Upper lobe of left lung (tissue), 6 donors: ENCODE measurements around the gene IFT74. TPM values are rescaled to one million over a fixed set of nuclear protein-coding genes. Genes with fewer than 3 reads are reported as not detected.

Experiments
- ATAC-seq, 2 donors: fragments of 200-7000 bp; cut with Tn5 transposase; one replicate each; pipeline ENCODE4 v1.9.1; 2022; ENCODE audit warnings: mild to moderate bottlenecking in 2 of 2, moderate library complexity in 2 of 2; ENCODE audit not compliant: low FRiP score in 2 of 2
- DNase-seq, 2 donors: peaks; one replicate each; pipeline ENCODE4 v3.0.0-alpha.2; 2019 to 2020
- H3K27ac ChIP-seq, 4 donors: fragments of 200-600 bp; sonication (generic); one replicate each; pipeline ENCODE4 v1.5.1; 2016 to 2019
- H3K27me3 ChIP-seq, 4 donors: fragments of 200-600 bp; sonication (generic); one replicate each; pipeline ENCODE4 v1.5.1; 2017 to 2019
- H3K36me3 ChIP-seq, 4 donors: fragments of 200-600 bp; sonication (generic); one replicate each; pipeline ENCODE4 v1.5.1; 2016 to 2019
- H3K4me1 ChIP-seq, 4 donors: fragments of 200-600 bp; sonication (generic); one replicate each; pipeline ENCODE4 v1.5.1; 2018 to 2019
- H3K4me3 ChIP-seq, 4 donors: fragments of 200-600 bp; sonication (generic); one replicate each; pipeline ENCODE4 v1.5.1; 2017 to 2019; ENCODE audit warnings: mild to moderate bottlenecking in 2 of 4, moderate library complexity in 1 of 4
- H3K9me3 ChIP-seq, 4 donors: fragments of 200-600 bp; sonication (generic); one replicate each; pipeline ENCODE4 v1.5.1; 2018 to 2019
- EP300 ChIP-seq, 4 donors: sonication (generic); formaldehyde crosslinking; IDR thresholded peaks; one replicate each; pipeline ENCODE4 v1.5.1; 2017; ENCODE audit warnings: antibody characterized with exemption in 4 of 4, control low read depth in 2 of 4
- POLR2A ChIP-seq, 4 donors: fragments of 450-650 bp; IDR thresholded peaks; one replicate each; pipeline ENCODE4 v1.5.1; 2016 to 2017; ENCODE audit warnings: antibody characterized with exemption in 4 of 4, mild to moderate bottlenecking in 2 of 4
- POLR2AphosphoS5 ChIP-seq, 2 donors: sonication (generic); formaldehyde crosslinking; IDR thresholded peaks; one replicate each; pipeline ENCODE4 v1.5.1; 2017; ENCODE audit warnings: antibody characterized with exemption in 2 of 2
- WGBS, 2 donors: methylation state at CpG; one replicate each; pipeline ENCODE4 v1.1.5; 2017 to 2018; 5-methylcytosine and 5-hydroxymethylcytosine counted together
- total RNA-seq, 6 donors: library from RNA; depleted of rRNA in 4 of 6; stranded (reverse); fragments of >200 nt in 4 of 6; gene quantifications; one replicate each; pipeline versions ENCODE4 v1.1.0 to v1.2.1, GENCODE V29; 2016 to 2021
- TF ChIP-seq, protein P1 (sequence below), 6 experiments: fragments of 450-650 bp in 4 of 6; fragments of 200-600 bp in 2 of 6; sonication (generic) in 2 of 6; IDR thresholded peaks; one replicate each; pipeline ENCODE4 v1.5.1; 2016 to 2019; ENCODE audit warnings: antibody characterized with exemption in 6 of 6
- donor health status: DM: no; HTN: no; CAD: no; lungs with moderate emphysema.
- donor health status: DM: no; HTN: yes; CAD: no; lungs with severe emphysema.

IFT74 gene
- total RNA-seq, 6 donors from 2014 or later: 7.3 to 33.5 (median 10.8) TPM

DNA sequence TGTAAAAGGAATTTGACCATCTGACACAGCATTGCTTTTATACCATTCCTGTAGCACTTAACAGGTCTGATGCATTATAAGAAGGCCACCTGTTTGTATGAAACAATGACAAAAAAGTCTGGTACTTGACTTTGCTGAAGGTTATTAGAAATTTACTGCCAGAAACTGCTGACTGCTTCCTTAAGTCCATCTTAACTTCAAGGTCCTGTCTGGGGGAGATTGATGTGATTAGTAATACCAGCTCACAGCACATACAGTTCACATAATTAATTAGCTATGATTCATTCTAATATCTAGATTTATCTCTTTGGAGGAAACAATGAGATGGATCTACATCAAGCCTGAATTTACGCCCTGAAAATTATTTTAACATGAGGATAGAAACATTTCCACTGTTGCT, 103.2 kb downstream of the IFT74 start:
- no peak for DNase-seq

DNA sequence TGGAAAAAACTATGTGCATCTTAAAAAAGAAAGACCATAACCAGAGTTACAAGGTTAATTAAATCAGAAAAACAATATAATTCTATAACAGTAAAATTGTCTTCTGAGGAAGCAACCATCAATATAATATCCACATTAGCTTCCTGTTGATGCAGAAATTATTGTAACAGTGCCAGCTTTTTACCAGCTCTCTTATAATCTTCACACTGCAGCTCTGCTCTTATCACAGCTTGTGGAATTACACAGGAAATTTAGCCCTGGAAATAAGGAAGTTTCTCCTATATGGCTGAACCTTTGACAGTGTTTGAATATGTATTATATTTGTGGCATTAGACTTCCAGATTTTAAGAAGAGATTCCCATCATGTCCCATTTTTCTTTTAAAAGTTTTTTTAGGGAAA, 103.7 kb downstream of the IFT74 start:
- ATAC-seq (no peak), DNase-seq (no peak)

More for the DNA sequence above, 103.2 kb downstream of the IFT74 start:
- H3K36me3 ChIP-seq: peaks cover 0 to 2% (median 0%) of the 10 kb centered on the region in 4 donors
- H3K4me3 ChIP-seq: no peak overlapping the region
- WGBS, 2 donors: 67 to 73% methylated on average over 1 of the region's 1 CpG
- H3K27me3 ChIP-seq: no peaks in the 10 kb centered on the region
- no peak for ATAC-seq
- H3K9me3 ChIP-seq: no peaks in the 10 kb centered on the region
- no peak for TF ChIP-seq EP300 (IDR thresholded peaks at IDR 0.05)
- TF ChIP-seq POLR2A (IDR thresholded peaks at IDR 0.05): no peak
- TF ChIP-seq, protein P1, sequence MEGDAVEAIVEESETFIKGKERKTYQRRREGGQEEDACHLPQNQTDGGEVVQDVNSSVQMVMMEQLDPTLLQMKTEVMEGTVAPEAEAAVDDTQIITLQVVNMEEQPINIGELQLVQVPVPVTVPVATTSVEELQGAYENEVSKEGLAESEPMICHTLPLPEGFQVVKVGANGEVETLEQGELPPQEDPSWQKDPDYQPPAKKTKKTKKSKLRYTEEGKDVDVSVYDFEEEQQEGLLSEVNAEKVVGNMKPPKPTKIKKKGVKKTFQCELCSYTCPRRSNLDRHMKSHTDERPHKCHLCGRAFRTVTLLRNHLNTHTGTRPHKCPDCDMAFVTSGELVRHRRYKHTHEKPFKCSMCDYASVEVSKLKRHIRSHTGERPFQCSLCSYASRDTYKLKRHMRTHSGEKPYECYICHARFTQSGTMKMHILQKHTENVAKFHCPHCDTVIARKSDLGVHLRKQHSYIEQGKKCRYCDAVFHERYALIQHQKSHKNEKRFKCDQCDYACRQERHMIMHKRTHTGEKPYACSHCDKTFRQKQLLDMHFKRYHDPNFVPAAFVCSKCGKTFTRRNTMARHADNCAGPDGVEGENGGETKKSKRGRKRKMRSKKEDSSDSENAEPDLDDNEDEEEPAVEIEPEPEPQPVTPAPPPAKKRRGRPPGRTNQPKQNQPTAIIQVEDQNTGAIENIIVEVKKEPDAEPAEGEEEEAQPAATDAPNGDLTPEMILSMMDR (IDR thresholded peaks at IDR 0.05): no peak
- no peak for TF ChIP-seq POLR2AphosphoS5 (IDR thresholded peaks at IDR 0.05)
- H3K27ac ChIP-seq: no peak overlapping the region
- peaks cover 0 to 3% (median 0%) of the 10 kb centered on the region in 4 donors for H3K4me1 ChIP-seq

DNA sequence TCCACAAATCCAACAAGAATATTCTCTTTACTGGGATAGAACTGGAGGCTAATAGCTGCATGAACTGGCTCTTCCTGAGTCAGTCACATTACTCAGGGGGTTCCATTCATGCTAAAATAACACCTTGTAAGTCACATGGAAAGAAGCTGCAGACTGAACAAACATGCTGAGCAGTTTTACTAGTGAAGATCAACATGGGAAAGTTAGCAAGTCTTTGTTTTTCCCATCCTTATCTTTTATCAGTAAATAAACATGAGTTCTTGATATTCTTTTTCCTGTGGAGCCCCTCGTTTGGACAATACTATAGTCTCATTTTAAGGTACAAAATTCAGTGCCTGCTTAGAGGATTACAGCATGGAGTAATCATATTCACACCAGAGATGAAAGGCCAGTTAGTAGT, 109.1 kb downstream of the IFT74 start:
- no peak for TF ChIP-seq POLR2A (IDR thresholded peaks at IDR 0.05)
- TF ChIP-seq, protein P1 (IDR thresholded peaks at IDR 0.05): no peak
- DNase-seq: no peak
- WGBS, 2 donors: 42 to 45% methylated on average over 1 of the region's 1 CpG

More for the DNA sequence above, 103.7 kb downstream of the IFT74 start:
- Histone ChIP-seq H3K27ac (peak overlapping the region in 1 of 4 donors; percentile 3), H3K4me3 (no peak overlapping the region), H3K27me3 (no peaks in the 10 kb centered on the region), H3K36me3 (peaks cover 0 to 2% (median 0%) of the 10 kb centered on the region in 4 donors), H3K9me3 (no peaks in the 10 kb centered on the region), H3K4me1 (no peaks in the 10 kb centered on the region)
- TF ChIP-seq POLR2A (IDR thresholded peaks at IDR 0.05) (no peak), EP300 (IDR thresholded peaks at IDR 0.05) (no peak), POLR2AphosphoS5 (IDR thresholded peaks at IDR 0.05) (no peak)
- TF ChIP-seq, protein P1 (IDR thresholded peaks at IDR 0.05): no peak

DNA sequence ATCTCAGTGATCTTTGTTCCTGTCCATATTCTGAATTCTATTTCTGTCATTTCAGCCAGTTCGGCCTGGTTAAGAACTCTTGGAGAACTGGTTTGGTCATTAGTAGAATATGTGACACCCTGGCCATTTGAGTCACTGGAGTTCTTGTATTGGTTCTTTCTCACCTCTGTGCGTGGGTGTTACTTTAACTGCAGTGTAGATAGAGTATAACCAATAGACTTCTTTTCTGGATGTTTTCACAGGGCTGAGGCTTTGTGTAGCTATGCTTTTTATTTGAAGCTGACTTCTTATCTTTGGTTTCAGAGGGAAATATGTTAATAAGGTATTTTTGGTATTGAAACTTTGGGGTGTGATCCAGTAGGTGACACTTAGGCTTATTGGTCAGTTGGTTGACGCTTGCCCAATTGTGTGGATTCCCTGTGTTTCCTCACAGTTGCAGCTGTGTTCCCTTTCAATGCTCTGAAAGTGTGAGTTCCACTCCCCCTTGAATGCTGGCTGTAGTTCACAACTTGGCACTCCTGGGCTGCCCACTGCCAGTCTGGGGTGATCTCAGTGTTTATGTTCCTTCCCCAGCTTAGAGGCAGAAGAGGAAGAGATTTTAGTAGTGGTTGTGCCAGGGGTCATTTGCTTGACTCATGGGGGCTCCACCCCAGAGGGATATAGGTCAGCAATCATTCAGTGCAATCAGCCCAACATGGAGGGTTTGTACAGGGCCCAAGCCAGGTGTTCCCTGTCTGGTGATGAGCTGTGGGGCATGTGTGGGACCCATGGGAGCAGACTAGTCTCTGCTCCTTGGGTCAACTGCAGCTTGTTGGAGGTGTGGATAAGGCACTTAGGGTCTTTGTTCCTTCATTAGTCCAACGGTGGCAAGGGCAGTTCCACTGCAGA, 117.9 kb downstream of the IFT74 start:
- 93 to 94% methylated on average over 2 to 4 of the region's 4 CpGs for WGBS, 2 donors

More for the DNA sequence above, 109.1 kb downstream of the IFT74 start:
- ATAC-seq: no peak
- H3K4me1 ChIP-seq: no peaks in the 10 kb centered on the region
- no peaks in the 10 kb centered on the region for H3K27me3 ChIP-seq
- H3K27ac ChIP-seq: no peak overlapping the region
- no peaks in the 10 kb centered on the region for H3K9me3 ChIP-seq
- peaks cover 0 to 3% (median 0%) of the 10 kb centered on the region in 4 donors for H3K36me3 ChIP-seq
- H3K4me3 ChIP-seq: no peak overlapping the region

More for the DNA sequence above, 117.9 kb downstream of the IFT74 start:
- TF ChIP-seq, protein P1 (IDR thresholded peaks at IDR 0.05): no peak
- TF ChIP-seq POLR2A (IDR thresholded peaks at IDR 0.05) (no peak), EP300 (IDR thresholded peaks at IDR 0.05) (no peak), POLR2AphosphoS5 (IDR thresholded peaks at IDR 0.05) (no peak)
- no peaks in the 10 kb centered on the region for H3K27me3 ChIP-seq
- no peak for DNase-seq
- no peak for ATAC-seq
- H3K4me3 ChIP-seq: no peak overlapping the region
- H3K36me3 ChIP-seq: no peaks in the 10 kb centered on the region
- no peaks in the 10 kb centered on the region for H3K9me3 ChIP-seq
- no peak overlapping the region for H3K27ac ChIP-seq
- H3K4me1 ChIP-seq: no peaks in the 10 kb centered on the region
